DMS114 treated with DMSO at 0.1 percent for 48 hours (cell line): Measurements from ENCODE around the gene FAM177A1.

ENCODE experiments used
- DNase-seq: peaks from one replicate; lab custom pipeline; 2025; ENCODE audit not compliant: unreplicated experiment; lab: John Stamatoyannopoulos, UW

Gene FAM177A1

DNA sequence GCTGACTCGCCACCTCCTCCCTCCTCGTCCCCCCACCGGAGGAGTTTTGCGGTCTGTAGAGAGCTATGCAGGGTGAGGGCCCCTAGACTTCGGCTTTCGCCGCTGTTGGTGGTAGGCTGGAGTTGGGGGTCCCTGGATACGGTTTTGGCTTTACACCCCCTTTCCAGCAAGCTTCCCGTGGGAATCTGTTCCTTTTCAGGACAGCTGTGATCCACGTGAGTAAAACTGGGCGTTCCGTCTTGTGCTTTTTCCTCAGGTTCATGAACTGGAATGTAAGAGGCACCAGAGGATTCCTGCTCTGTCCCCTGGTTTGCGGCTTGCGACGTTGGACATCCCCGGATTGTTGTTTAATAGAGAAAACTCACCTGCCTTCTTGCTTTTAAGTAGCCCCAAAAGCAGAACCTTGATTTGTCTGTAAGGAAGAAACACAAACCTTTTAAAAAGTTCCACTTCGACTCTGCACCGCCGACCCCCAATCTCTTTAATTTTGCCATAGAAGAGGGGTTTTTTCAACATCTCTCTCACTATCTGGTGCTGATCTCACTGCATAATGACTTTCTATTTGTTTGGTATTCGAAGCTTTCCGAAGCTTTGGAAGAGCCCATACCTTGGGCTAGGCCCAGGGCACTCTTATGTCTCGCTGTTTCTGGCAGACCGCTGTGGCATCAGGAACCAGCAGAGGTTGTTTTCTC lies 76.8 kb downstream of the FAM177A1 start:
- peak; percentile 41 for DNase-seq

GRCh38 chr14:35123388-35123703 lies 77.3 kb downstream of the FAM177A1 start:
- DNase-seq, result no peak

GRCh38 chr14:35124127-35124526 lies 78.1 kb downstream of the FAM177A1 start:
- no peak for DNase-seq
